Measurements from ENCODE around the gene WSCD1.

The WSCD1 gene

DNA sequence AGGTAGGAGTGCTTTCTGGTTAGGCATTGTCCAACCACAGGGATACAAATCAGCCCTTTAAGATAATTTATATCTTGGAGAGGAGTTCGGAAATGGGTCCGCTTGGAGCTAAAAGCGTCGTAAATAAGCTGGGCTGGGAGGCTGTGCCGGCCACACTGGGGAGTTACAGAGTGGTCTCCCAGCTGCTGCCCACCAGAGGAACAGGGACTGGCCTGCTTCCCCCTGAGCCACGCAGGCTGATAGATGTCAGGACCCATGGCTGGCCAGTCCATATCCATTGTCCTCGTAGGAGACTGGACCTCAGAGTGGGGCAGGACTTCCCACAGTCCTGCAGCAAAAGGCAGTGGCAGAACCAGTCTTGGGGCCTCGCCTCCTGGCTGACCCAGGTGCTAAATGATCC, 12.6 kb upstream of the WSCD1 start:
- TF ChIP-seq SIN3A (IDR thresholded peaks at IDR 0.05; ENCODE audit: borderline replicate concordance, insufficient read depth, low read length) (no peak), TAF1 (IDR thresholded peaks at IDR 0.05; ENCODE audit: borderline replicate concordance, insufficient read depth, low read length) (no peak), FOXP2 (optimal IDR thresholded peaks at IDR 0.05; ENCODE audit: borderline replicate concordance, extremely low read depth, extremely low read length, insufficient read depth) (no peak)

DNA sequence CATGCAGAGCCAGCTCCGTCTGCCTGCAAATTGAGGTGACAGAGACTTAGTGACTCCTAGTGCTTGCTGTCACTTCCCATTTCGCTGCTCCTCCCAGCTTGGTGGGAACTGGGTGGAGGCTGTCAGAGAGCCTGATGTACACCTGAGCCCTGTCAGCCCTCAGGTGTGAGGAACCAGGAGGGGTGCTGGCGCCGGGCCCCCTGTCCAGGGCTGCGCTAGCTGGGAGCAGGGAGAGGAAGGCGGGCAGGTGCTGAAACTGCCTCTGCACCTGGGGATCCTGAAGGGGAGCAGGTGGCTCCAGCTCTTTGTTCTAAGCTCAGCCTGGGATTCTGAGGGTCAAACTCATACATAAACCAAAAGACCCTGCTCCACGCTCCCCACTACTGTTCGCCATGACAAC, 10.8 kb upstream of the WSCD1 start:
- no peak for TF ChIP-seq FOXP2 (optimal IDR thresholded peaks at IDR 0.05; ENCODE audit: borderline replicate concordance, extremely low read depth, extremely low read length, insufficient read depth)
- TF ChIP-seq, protein P1, sequence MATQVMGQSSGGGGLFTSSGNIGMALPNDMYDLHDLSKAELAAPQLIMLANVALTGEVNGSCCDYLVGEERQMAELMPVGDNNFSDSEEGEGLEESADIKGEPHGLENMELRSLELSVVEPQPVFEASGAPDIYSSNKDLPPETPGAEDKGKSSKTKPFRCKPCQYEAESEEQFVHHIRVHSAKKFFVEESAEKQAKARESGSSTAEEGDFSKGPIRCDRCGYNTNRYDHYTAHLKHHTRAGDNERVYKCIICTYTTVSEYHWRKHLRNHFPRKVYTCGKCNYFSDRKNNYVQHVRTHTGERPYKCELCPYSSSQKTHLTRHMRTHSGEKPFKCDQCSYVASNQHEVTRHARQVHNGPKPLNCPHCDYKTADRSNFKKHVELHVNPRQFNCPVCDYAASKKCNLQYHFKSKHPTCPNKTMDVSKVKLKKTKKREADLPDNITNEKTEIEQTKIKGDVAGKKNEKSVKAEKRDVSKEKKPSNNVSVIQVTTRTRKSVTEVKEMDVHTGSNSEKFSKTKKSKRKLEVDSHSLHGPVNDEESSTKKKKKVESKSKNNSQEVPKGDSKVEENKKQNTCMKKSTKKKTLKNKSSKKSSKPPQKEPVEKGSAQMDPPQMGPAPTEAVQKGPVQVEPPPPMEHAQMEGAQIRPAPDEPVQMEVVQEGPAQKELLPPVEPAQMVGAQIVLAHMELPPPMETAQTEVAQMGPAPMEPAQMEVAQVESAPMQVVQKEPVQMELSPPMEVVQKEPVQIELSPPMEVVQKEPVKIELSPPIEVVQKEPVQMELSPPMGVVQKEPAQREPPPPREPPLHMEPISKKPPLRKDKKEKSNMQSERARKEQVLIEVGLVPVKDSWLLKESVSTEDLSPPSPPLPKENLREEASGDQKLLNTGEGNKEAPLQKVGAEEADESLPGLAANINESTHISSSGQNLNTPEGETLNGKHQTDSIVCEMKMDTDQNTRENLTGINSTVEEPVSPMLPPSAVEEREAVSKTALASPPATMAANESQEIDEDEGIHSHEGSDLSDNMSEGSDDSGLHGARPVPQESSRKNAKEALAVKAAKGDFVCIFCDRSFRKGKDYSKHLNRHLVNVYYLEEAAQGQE (IDR thresholded peaks at IDR 0.05; ENCODE audit: insufficient read depth in 1 of 2, low read depth in 2 of 2, low read length in 2 of 2): no peak
- no peak for TF ChIP-seq SIN3A (IDR thresholded peaks at IDR 0.05; ENCODE audit: borderline replicate concordance, insufficient read depth, low read length)

DNA sequence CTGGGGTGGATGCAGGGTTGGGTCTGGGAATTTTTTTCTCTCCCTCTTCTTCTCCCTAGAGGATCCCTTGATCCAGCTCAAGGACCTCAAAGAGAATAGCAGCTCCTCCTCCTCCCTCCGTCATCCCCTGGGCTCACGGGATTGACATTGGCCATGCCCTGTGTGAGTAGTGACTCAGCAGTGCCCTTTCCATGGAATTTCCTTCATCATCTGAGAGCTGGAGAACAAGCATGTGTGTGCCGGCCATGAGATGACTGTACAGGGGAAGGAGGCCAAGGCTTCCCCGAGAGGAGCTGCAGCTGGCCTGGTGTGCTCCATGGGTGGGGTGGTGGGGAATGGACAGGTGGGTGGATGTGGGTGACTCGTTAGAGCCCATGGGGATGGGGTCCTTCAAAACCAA, 8.9 kb upstream of the WSCD1 start:
- TF ChIP-seq POLR2AphosphoS5 (IDR thresholded peaks at IDR 0.05; ENCODE audit: low read depth, low read length) (no peak), SIN3A (IDR thresholded peaks at IDR 0.05; ENCODE audit: borderline replicate concordance, insufficient read depth, low read length) (no peak; the same call in 1 of the 2 replicates), FOXP2 (optimal IDR thresholded peaks at IDR 0.05; ENCODE audit: borderline replicate concordance, extremely low read depth, extremely low read length, insufficient read depth) (no peak), TAF1 (IDR thresholded peaks at IDR 0.05; ENCODE audit: borderline replicate concordance, insufficient read depth, low read length) (no peak)
- TF ChIP-seq, protein P1 (IDR thresholded peaks at IDR 0.05; ENCODE audit: insufficient read depth in 1 of 2, low read depth in 2 of 2, low read length in 2 of 2): no peak

DNA sequence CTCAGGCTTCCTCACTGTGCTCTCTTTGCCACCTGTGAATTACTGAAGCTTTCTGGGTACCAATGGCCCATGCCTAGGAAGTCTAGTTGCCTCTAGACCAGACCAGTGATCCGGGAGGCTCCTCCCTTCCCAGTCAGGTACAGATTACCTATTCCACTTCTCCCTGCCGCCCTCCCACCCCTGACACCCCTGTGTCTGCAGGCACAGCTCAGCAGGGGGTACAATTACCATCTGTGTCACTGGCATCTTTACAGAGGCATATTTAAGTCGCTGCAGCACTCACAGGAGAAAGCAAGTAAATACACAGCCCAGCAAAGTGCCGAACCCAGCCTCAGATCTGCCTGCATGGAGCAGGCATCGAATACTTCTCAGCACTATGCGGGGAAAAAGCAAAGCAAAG, 5.3 kb upstream of the WSCD1 start:
- TF ChIP-seq SIN3A (IDR thresholded peaks at IDR 0.05; ENCODE audit: borderline replicate concordance, insufficient read depth, low read length): no peak
- TF ChIP-seq, protein P1 (IDR thresholded peaks at IDR 0.05; ENCODE audit: insufficient read depth in 1 of 2, low read depth in 2 of 2, low read length in 2 of 2): no peak
- no peak for TF ChIP-seq FOXP2 (optimal IDR thresholded peaks at IDR 0.05; ENCODE audit: borderline replicate concordance, extremely low read depth, extremely low read length, insufficient read depth)
- no peak for TF ChIP-seq POLR2AphosphoS5 (IDR thresholded peaks at IDR 0.05; ENCODE audit: low read depth, low read length)
- no peak for TF ChIP-seq TAF1 (IDR thresholded peaks at IDR 0.05; ENCODE audit: borderline replicate concordance, insufficient read depth, low read length)

DNA sequence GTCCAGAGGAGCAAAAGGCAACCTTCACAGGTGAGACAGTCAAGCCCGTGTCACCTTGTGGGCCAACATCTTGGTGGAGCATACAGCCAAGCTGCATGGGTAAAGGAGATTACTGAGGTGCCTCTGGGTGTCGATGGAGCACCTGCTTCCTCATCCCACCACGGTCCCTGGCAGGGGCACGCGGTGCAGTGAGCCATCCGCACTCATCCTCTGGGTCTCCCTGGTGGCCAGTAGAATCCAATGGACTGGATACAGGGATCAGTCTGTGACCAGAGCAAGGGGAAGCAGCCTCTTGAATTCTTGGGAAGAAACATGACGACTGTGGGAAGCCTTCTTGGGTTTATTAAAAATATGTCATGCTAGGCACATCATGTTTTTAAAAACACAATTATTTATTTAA, 4.8 kb upstream of the WSCD1 start:
- TF ChIP-seq, protein P1 (IDR thresholded peaks at IDR 0.05; ENCODE audit: insufficient read depth in 1 of 2, low read depth in 2 of 2, low read length in 2 of 2): no peak
- TF ChIP-seq SIN3A (IDR thresholded peaks at IDR 0.05; ENCODE audit: borderline replicate concordance, insufficient read depth, low read length) (no peak), POLR2AphosphoS5 (IDR thresholded peaks at IDR 0.05; ENCODE audit: low read depth, low read length) (no peak), FOXP2 (optimal IDR thresholded peaks at IDR 0.05; ENCODE audit: borderline replicate concordance, extremely low read depth, extremely low read length, insufficient read depth) (no peak), TAF1 (IDR thresholded peaks at IDR 0.05; ENCODE audit: borderline replicate concordance, insufficient read depth, low read length) (no peak)
